MM.1S (cell line): ENCODE measurements around the gene SENP6.

Experiments
- DNase-seq: peaks from one replicate; pipeline ENCODE4 v3.0.0-alpha.2; 2015
- H2AFZ ChIP-seq: fragments of 300-600 bp; sonication (generic); 2 replicates; pipeline ENCODE4 v1.6.0; 2016; ENCODE audit warnings: antibody characterized with exemption, low read length
- H3F3A ChIP-seq: fragments of 300-600 bp; sonication (generic); 2 replicates; pipeline ENCODE4 v1.6.1; 2016; ENCODE audit warnings: mild to moderate bottlenecking, antibody characterized with exemption, low read length, moderate library complexity, mixed read lengths; ENCODE audit not compliant: insufficient read depth
- H3K27ac ChIP-seq: fragments of 300-600 bp; sonication (generic); 2 replicates; pipeline ENCODE4 v1.5.1; 2016; ENCODE audit warnings: mild to moderate bottlenecking, low read length
- H3K27me3 ChIP-seq: fragments of 300-600 bp; sonication (generic); replicated peaks from 2 replicates; pipeline ENCODE4 v1.6.0; 2016; ENCODE audit warnings: low read length; ENCODE audit not compliant: insufficient read depth
- H3K36me3 ChIP-seq: fragments of 300-600 bp; sonication (generic); replicated peaks from 2 replicates; pipeline ENCODE4 v1.6.1; 2016; ENCODE audit warnings: mild to moderate bottlenecking, low read length, mixed read lengths; ENCODE audit not compliant: insufficient read depth
- H3K4me1 ChIP-seq: fragments of 300-600 bp; sonication (generic); 2 replicates; pipeline ENCODE4 v1.6.1; 2016; ENCODE audit warnings: low read length, mixed read lengths
- H3K4me2 ChIP-seq: fragments of 300-600 bp; sonication (generic); 2 replicates; pipeline ENCODE4 v1.6.0; 2016; ENCODE audit warnings: low read depth, low read length
- H3K4me3 ChIP-seq: fragments of 300-600 bp; sonication (generic); 2 replicates; pipeline ENCODE4 v1.5.1; 2016; ENCODE audit warnings: low read length, mixed read lengths
- H3K79me2 ChIP-seq: fragments of 300-600 bp; sonication (generic); 2 replicates; pipeline ENCODE4 v1.6.1; 2016; ENCODE audit warnings: mixed run types, low read length, mixed read lengths
- H3K9ac ChIP-seq: fragments of 300-600 bp; sonication (generic); 2 replicates; pipeline ENCODE4 v1.6.1; 2016; ENCODE audit warnings: low read length, mixed read lengths
- H3K9me2 ChIP-seq: fragments of 300-600 bp; sonication (generic); replicated peaks from 2 replicates; pipeline ENCODE4 v1.6.1; 2016; ENCODE audit warnings: mild to moderate bottlenecking, low read length, mixed read lengths; ENCODE audit not compliant: insufficient read depth
- H3K9me3 ChIP-seq: fragments of 300-600 bp; sonication (generic); replicated peaks from 2 replicates; pipeline ENCODE4 v1.6.1; 2016; ENCODE audit warnings: mild to moderate bottlenecking, low read length, mixed read lengths; ENCODE audit not compliant: insufficient read depth
- H4K20me1 ChIP-seq: fragments of 300-600 bp; sonication (generic); 2 replicates; pipeline ENCODE4 v1.6.1; 2016; ENCODE audit warnings: mild to moderate bottlenecking, low read length, moderate library complexity, mixed read lengths; ENCODE audit not compliant: insufficient read depth
- EZH2 ChIP-seq: fragments of 300-600 bp; sonication (generic); optimal IDR thresholded peaks from 2 replicates; pipeline ENCODE3; 2017; ENCODE audit warnings: low read depth, mild to moderate bottlenecking, antibody characterized with exemption, low read length, mixed read lengths
- EZH2phosphoT487 ChIP-seq: fragments of 300-600 bp; sonication (generic); IDR thresholded peaks from 2 replicates; pipeline ENCODE4 v1.6.1; 2018; ENCODE audit warnings: antibody characterized with exemption, low read length
- TF ChIP-seq, protein P1 (sequence below): fragments of 300-600 bp; sonication (generic); IDR thresholded peaks from 2 replicates; pipeline ENCODE4 v1.5.1; 2016; ENCODE audit warnings: antibody characterized with exemption, low read length, mixed read lengths

The SENP6 gene

DNA sequence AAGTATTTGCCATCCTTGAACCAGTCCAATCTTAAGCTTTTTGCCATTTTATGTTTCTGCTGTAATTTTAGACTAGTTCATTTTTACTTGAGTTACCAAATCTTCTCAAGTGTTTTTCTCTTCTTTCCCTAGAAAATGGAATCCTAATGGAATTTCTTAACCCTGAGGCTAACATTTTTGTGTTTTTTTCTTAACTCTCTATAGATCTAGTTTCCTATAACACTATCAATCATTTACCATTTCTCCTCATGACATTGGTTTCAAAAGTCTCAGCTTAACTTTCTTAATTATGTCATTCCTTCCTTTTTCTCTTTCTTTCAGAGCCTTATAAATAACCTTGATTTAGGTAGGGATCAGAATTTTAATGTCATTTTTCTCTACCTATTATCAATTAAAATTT is 54.8 kb downstream of the SENP6 start:
- no peaks in the 10 kb centered on the region for H3F3A ChIP-seq
- H3K9me3 ChIP-seq, result no peaks in the 10 kb centered on the region
- H3K4me2 ChIP-seq, result no peak overlapping the region
- no peak overlapping the region for H2AFZ ChIP-seq
- H3K4me3 ChIP-seq, result no peak overlapping the region
- H3K79me2 ChIP-seq, result no peaks in the 10 kb centered on the region
- no peaks in the 10 kb centered on the region for H3K9me2 ChIP-seq
- no peaks in the 10 kb centered on the region for H3K4me1 ChIP-seq
- 0 out of 2 replicates have a peak, but pooled peaks cover 3% of the 10 kb centered on the region for H3K36me3 ChIP-seq
- H4K20me1 ChIP-seq, result no peaks in the 10 kb centered on the region
- H3K27ac ChIP-seq, result no peak overlapping the region
- H3K9ac ChIP-seq, result no peak overlapping the region
- no peak for TF ChIP-seq EZH2phosphoT487
- no peak for TF ChIP-seq EZH2
- TF ChIP-seq, protein P1, sequence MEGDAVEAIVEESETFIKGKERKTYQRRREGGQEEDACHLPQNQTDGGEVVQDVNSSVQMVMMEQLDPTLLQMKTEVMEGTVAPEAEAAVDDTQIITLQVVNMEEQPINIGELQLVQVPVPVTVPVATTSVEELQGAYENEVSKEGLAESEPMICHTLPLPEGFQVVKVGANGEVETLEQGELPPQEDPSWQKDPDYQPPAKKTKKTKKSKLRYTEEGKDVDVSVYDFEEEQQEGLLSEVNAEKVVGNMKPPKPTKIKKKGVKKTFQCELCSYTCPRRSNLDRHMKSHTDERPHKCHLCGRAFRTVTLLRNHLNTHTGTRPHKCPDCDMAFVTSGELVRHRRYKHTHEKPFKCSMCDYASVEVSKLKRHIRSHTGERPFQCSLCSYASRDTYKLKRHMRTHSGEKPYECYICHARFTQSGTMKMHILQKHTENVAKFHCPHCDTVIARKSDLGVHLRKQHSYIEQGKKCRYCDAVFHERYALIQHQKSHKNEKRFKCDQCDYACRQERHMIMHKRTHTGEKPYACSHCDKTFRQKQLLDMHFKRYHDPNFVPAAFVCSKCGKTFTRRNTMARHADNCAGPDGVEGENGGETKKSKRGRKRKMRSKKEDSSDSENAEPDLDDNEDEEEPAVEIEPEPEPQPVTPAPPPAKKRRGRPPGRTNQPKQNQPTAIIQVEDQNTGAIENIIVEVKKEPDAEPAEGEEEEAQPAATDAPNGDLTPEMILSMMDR, result no peak
- no peaks in the 10 kb centered on the region for H3K27me3 ChIP-seq
- DNase-seq, result no peak

DNA sequence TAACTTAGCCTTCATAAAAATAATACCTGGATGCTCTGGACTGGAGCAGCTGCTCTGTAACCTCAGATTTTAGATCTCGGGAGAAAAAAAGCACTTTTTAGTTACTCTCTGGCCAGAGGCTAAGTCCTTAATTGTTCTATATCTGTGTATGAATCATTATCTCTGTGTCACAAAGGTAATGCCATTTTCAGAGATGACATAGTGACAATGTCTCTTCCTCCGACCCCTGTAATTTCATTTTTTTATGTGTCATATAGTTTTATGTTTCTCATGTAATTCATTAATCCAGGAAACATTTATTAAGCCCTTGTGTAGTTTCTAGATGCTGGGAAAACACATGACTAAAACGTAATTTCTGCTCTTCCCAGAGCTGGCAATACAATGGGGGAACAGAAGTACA is 55.6 kb downstream of the SENP6 start:
- H3K9ac ChIP-seq, result no peak overlapping the region
- no peaks in the 10 kb centered on the region for H4K20me1 ChIP-seq
- no peak overlapping the region for H3K27ac ChIP-seq
- no peaks in the 10 kb centered on the region for H3F3A ChIP-seq
- H3K4me3 ChIP-seq, result no peak overlapping the region
- H3K9me3 ChIP-seq, result no peaks in the 10 kb centered on the region
- no peaks in the 10 kb centered on the region for H3K9me2 ChIP-seq
- H3K4me1 ChIP-seq, result no peaks in the 10 kb centered on the region
- no peak overlapping the region for H3K4me2 ChIP-seq
- H3K79me2 ChIP-seq, result no peaks in the 10 kb centered on the region
- DNase-seq, result no peak
- H2AFZ ChIP-seq, result no peak overlapping the region
- no peak for TF ChIP-seq EZH2
- no peak for TF ChIP-seq EZH2phosphoT487
- TF ChIP-seq, protein P1, result no peak
- no peaks in the 10 kb centered on the region for H3K27me3 ChIP-seq
- H3K36me3 ChIP-seq, result 0 out of 2 replicates have a peak, but pooled peaks cover 3% of the 10 kb centered on the region

DNA sequence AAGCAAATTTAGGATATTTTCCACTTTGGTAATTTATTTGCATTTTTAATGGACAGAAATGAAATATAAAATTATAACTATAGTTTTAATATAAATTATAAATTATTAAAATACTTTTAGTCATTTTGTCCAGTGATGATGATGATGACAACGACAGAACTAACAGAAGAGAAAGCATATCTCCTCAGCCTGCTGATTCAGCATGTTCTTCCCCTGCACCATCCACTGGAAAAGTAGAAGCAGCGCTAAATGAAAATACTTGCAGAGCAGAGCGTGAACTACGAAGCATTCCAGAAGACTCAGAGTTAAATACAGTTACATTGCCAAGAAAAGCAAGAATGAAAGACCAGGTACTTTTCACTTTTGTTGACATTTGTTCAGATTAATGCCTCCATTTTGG is 64.9 kb downstream of the SENP6 start:
- TF ChIP-seq EZH2phosphoT487, result no peak
- TF ChIP-seq, protein P1, result no peak
- TF ChIP-seq EZH2, result no peak
- Histone ChIP-seq H3K79me2 (no peaks in the 10 kb centered on the region), H3F3A (no peaks in the 10 kb centered on the region), H3K9me2 (no peaks in the 10 kb centered on the region), H2AFZ (no peak overlapping the region), H3K27ac (no peak overlapping the region), H3K4me3 (no peak overlapping the region), H3K27me3 (no peaks in the 10 kb centered on the region), H3K4me2 (no peak overlapping the region), H3K9ac (no peak overlapping the region), H4K20me1 (no peaks in the 10 kb centered on the region), H3K9me3 (no peaks in the 10 kb centered on the region), H3K4me1 (no peaks in the 10 kb centered on the region), H3K36me3 (peaks cover 3% of the 10 kb centered on the region; the same call in 1 of the 2 replicates)
- no peak for DNase-seq
